HepG2 (cell line): Measurements from ENCODE around the gene SOCS1. TPM values are rescaled to one million over a fixed set of nuclear protein-coding genes. Genes with fewer than 3 reads are reported as not detected.

Experiments
- ARNT2 ChIP-seq: sonication (generic); formaldehyde crosslinking; IDR thresholded peaks from 2 replicates; pipeline ENCODE4 v1.8.0; 2022; ENCODE audit warnings: mild to moderate bottlenecking, low read depth, missing genetic modification reagents, moderate library complexity
- EEA1 ChIP-seq: sonication (generic); formaldehyde crosslinking; IDR thresholded peaks from 2 replicates; pipeline ENCODE4 v1.5.1; 2020; ENCODE audit warnings: mild to moderate bottlenecking, missing genetic modification reagents, borderline replicate concordance
- FOXO4 ChIP-seq: sonication (generic); formaldehyde crosslinking; conservative IDR thresholded peaks from 2 replicates; pipeline ENCODE4 v1.8.1; 2023; ENCODE audit warnings: missing genetic modification reagents
- KDM2A ChIP-seq: sonication (generic); formaldehyde crosslinking; IDR thresholded peaks from 2 replicates; pipeline ENCODE4 v1.4.0; 2020; ENCODE audit warnings: low read depth, missing genetic modification reagents, borderline replicate concordance
- KDM5A ChIP-seq: fragments of 200-600 bp; sonication (generic); IDR thresholded peaks from 2 replicates; pipeline ENCODE4 v1.7.0; 2018; ENCODE audit warnings: antibody characterized with exemption, mild to moderate bottlenecking, low read length, borderline replicate concordance
- LBX2 ChIP-seq: sonication (generic); formaldehyde crosslinking; IDR thresholded peaks from 2 replicates; pipeline ENCODE4 v1.5.0; 2020; ENCODE audit warnings: missing genetic modification reagents, mild to moderate bottlenecking, borderline replicate concordance
- SNAPC5 ChIP-seq: sonication (generic); formaldehyde crosslinking; IDR thresholded peaks from 2 replicates; pipeline ENCODE4 v1.8.1; 2023; ENCODE audit warnings: mild to moderate bottlenecking, missing genetic modification reagents, borderline replicate concordance
- WIZ ChIP-seq: sonication (generic); formaldehyde crosslinking; IDR thresholded peaks from 2 replicates; pipeline ENCODE4 v1.5.1; 2020; ENCODE audit warnings: mild to moderate bottlenecking, missing genetic modification reagents
- ZBTB26 ChIP-seq: IDR thresholded peaks from 2 replicates; pipeline ENCODE4 v1.6.1; 2016; ENCODE audit warnings: missing compliant biosample characterization, missing genetic modification reagents, borderline replicate concordance
- ZNF230 ChIP-seq: sonication (generic); formaldehyde crosslinking; IDR thresholded peaks from 2 replicates; pipeline ENCODE4 v1.4.0; 2020; ENCODE audit warnings: mild to moderate bottlenecking, missing genetic modification reagents
- ZNF382 ChIP-seq: sonication (generic); formaldehyde crosslinking; IDR thresholded peaks from 2 replicates; pipeline ENCODE4 v1.5.0; 2020; ENCODE audit warnings: missing genetic modification reagents, mild to moderate bottlenecking, borderline replicate concordance
- ZNF569 ChIP-seq: sonication (generic); formaldehyde crosslinking; IDR thresholded peaks from 2 replicates; pipeline ENCODE4 v1.5.0; 2020; ENCODE audit warnings: mild to moderate bottlenecking, missing genetic modification reagents, moderate library complexity, borderline replicate concordance
- ZNF597 ChIP-seq: sonication (generic); formaldehyde crosslinking; IDR thresholded peaks from 2 replicates; pipeline ENCODE4 v1.5.0; 2020; ENCODE audit warnings: missing genetic modification reagents
- ZNF619 ChIP-seq: sonication (generic); formaldehyde crosslinking; IDR thresholded peaks from 2 replicates; pipeline ENCODE4 v1.4.0; 2020; ENCODE audit warnings: mild to moderate bottlenecking, missing genetic modification reagents
- ZNF629 ChIP-seq: sonication (generic); formaldehyde crosslinking; conservative IDR thresholded peaks from 2 replicates; pipeline ENCODE4 v1.5.0; 2020; ENCODE audit warnings: missing genetic modification reagents
- ZNF773 ChIP-seq: sonication (generic); formaldehyde crosslinking; IDR thresholded peaks from 2 replicates; pipeline ENCODE4 v1.4.0; 2020; ENCODE audit warnings: missing genetic modification reagents, borderline replicate concordance
- polyA plus RNA-seq, 8 experiments: library from polyadenylated mRNA; depleted of rRNA in 3 of 8; stranded (reverse) in 7 of 8; unstranded in 1 of 8; fragments of >200 nt; fragmentation: Illumina TruSeq in 4 of 8; extraction: Trizol in 4 of 8; gene quantifications; 2 replicates each; pipeline versions ENCODE4 v1.2.1 to v1.2.3, GENCODE V29; 2011 to 2016; ENCODE audit warnings: low read depth in 4 of 8, missing spikeins in 1 of 8, mixed read lengths in 1 of 8; ENCODE audit not compliant: insufficient read depth in 1 of 8
- total RNA-seq, 5 experiments: library from RNA; depleted of rRNA; stranded (reverse); fragments of >200 nt; fragmentation: Illumina TruSeq; extraction: Trizol; gene quantifications; 2 replicates each; pipeline ENCODE4 v1.2.3, GENCODE V29; 2016; ENCODE audit warnings: low read depth in 1 of 5
- TF ChIP-seq, protein P1 (sequence below): sonication (generic); formaldehyde crosslinking; IDR thresholded peaks from 2 replicates; pipeline ENCODE4 v1.8.1; 2023; ENCODE audit warnings: missing genetic modification reagents, mild to moderate bottlenecking, borderline replicate concordance

SOCS1 gene
- total and polyA plus RNA-seq, 2 of the 13 experiments (the other 11 are each of a cell fraction or from before 2014, with no cell fraction given): 5.3 to 6.3 TPM

DNA sequence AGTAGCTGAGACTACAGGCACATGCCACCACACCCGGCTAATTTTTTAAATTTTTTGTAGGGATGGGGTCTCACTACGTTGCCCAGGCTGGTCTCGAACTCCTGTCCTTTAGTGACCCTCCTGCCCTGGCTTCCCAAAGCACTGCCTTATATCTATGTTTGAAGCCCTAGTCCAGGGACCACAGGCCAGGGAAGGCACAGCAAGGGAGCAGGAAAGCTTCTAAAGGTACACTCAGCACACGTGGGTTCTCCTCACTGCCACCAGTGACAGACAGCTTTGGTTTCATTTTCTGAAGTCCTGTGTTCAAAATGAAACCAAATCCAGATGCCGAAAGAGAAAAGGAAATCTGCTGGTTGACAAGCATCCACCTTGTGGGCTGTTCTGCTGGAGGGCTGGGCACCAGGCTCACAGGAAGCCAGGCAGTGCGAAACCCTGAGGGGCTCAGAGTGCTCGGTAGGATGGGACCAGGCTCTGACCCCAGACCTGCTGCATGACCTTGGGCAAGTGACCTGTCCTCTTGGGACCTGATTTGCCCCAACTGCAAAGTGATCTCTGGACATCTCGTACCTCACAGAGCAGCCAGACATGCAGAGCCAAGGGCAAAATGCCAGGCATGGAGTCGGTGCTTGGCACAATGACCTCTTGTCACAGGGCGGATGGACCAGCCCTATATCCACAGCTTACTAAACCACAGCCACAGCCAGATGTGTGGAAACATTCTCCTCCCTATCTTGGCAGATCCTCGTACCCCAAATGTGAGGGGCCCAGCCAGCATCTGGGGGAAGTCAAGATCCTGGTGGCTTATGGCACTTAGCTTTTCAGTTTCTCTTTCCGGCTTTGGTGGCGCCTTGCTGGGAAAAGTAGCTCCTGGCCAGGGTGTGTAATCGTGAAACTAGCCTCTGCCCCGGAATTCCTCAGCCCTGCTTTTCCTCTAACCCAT lies 2.8 kb upstream of the SOCS1 start (continued):
- TF ChIP-seq KDM2A (CRISPR knock-in tag): peak; percentile 50
- TF ChIP-seq ZNF629 (CRISPR knock-in tag): peak; percentile 6
- TF ChIP-seq ZBTB26 (CRISPR knock-in tag): no peak
- TF ChIP-seq SNAPC5: no peak
- no peak for TF ChIP-seq ZNF597 (CRISPR knock-in tag)
- no peak for TF ChIP-seq ZNF382
- 0 out of 2 replicates have a peak, but pooled peaks have one; percentile 23 for TF ChIP-seq LBX2 (CRISPR knock-in tag)
- no peak for TF ChIP-seq ZNF619 (CRISPR knock-in tag)
- TF ChIP-seq ZNF569 (CRISPR knock-in tag): no peak
- no peak for TF ChIP-seq WIZ (CRISPR knock-in tag)
- TF ChIP-seq EEA1: no peak
- no peak; the same call in 1 of the 2 replicates for TF ChIP-seq ZNF230
- TF ChIP-seq FOXO4: no peak; the same call in 1 of the 2 replicates
- TF ChIP-seq, protein P1, sequence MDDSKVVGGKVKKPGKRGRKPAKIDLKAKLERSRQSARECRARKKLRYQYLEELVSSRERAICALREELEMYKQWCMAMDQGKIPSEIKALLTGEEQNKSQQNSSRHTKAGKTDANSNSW (CRISPR knock-in tag): no peak
- TF ChIP-seq KDM5A: no peak
- no peak for TF ChIP-seq ARNT2 (CRISPR knock-in tag)
- no peak for TF ChIP-seq ZNF773
